Activated CD8-positive, alpha-beta T cell treated with anti-CD3 and anti-CD28 coated beads for 36 hours (primary cell): ENCODE measurements around the gene NUMA1. TPM values are rescaled to one million over a fixed set of nuclear protein-coding genes. Genes with fewer than 3 reads are reported as not detected.

ENCODE experiments used
- ATAC-seq: fragments of 200-7000 bp; cut with Tn5 transposase; one replicate; pipeline ENCODE4 v1.10.0; 2021; ENCODE audit warnings: mild to moderate bottlenecking, moderate library complexity
- CTCF ChIA-PET: fragments of 350-600 bp; sonication (Branson Sonifier 250); formaldehyde crosslinking; loops from one replicate; lab custom pipeline; 2021; ENCODE audit warnings: antibody characterized with exemption; lab: Charles Lee
- POLR2A ChIA-PET: fragments of 350-600 bp; sonication (Branson Sonifier 250); formaldehyde crosslinking; loops from one replicate; lab custom pipeline; 2021; ENCODE audit warnings: antibody characterized with exemption; lab: Charles Lee
- DNase-seq: peaks from one replicate; pipeline ENCODE4 v3.0.0-alpha.2; 2020
- H3K27ac Mint-ChIP-seq: one replicate; pipeline ENCODE4 v1.8.0; 2021; ENCODE audit warnings: mild to moderate bottlenecking, mixed read lengths
- H3K27me3 Mint-ChIP-seq: one replicate; pipeline ENCODE4 v1.8.0; 2021; ENCODE audit warnings: mixed read lengths
- H3K36me3 Mint-ChIP-seq: one replicate; pipeline ENCODE4 v1.8.0; 2021; ENCODE audit warnings: low read depth, mixed read lengths
- H3K4me1 Mint-ChIP-seq: one replicate; pipeline ENCODE4 v1.8.0; 2021; ENCODE audit warnings: low read depth, mixed read lengths
- H3K4me3 Mint-ChIP-seq: one replicate; pipeline ENCODE4 v1.8.0; 2021; ENCODE audit warnings: mild to moderate bottlenecking, moderate library complexity, mixed read lengths
- H3K9me3 Mint-ChIP-seq: one replicate; pipeline ENCODE4 v1.8.0; 2021; ENCODE audit warnings: mixed read lengths
- intact Hi-C: fragments of 100-400 bp; cut with micrococcal nuclease; formaldehyde crosslinking; loops from one replicate; pipeline ENCODE4 v1.10.0; 2022
- microRNA-seq: library from miRNA; unstranded; fragments of <30 nt; microRNA quantifications from one replicate; pipeline ENCODE4 v1.2.0, GENCODE V29; 2022; ENCODE audit warnings: borderline microRNAs expressed, borderline replicate concordance
- total RNA-seq, 2 experiments: library from RNA; stranded (reverse); gene quantifications; one replicate each; pipeline ENCODE4 v1.2.3, GENCODE V29; 2021
- TF ChIP-seq, protein P1 (sequence below): fragments of 200-600 bp; IDR thresholded peaks from one replicate; pipeline ENCODE4 v1.8.0; 2022; ENCODE audit warnings: antibody characterized with exemption, mild to moderate bottlenecking

Gene NUMA1
- total RNA-seq, 2 experiments from 2014 or later, result 165 to 169 TPM

DNA sequence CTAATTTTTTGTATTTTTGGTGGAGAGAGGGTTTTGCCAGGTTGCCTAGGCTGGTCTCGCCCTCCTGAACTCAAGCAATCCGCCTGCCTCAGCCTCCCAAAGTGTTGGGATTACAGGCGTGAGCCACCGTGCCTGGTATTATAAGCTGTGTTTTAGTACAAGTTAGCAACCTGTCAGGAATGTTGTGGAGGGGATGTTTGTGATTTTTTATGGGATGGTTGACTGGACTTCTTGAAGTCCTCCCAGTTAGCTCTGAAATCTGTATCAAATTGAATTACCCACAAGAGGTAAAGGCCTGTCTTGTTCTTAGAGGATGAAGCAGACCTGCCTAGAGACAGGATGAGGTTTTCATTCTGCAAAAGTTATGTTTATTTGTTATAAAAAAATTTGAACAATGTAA, 115.7 kb downstream of the NUMA1 start:
- Mint-ChIP-seq H3K27me3 (no peaks in the 10 kb centered on the region), H3K9me3 (no peaks in the 10 kb centered on the region), H3K4me1 (peaks cover 23% of the 10 kb centered on the region), H3K27ac (peak overlapping the region; percentile 52), H3K4me3 (no peak overlapping the region), H3K36me3 (peaks cover 33% of the 10 kb centered on the region)
- DNase-seq (no peak), ATAC-seq (no peak)
- intact Hi-C loops, result no loop called here
- TF ChIP-seq, protein P1, sequence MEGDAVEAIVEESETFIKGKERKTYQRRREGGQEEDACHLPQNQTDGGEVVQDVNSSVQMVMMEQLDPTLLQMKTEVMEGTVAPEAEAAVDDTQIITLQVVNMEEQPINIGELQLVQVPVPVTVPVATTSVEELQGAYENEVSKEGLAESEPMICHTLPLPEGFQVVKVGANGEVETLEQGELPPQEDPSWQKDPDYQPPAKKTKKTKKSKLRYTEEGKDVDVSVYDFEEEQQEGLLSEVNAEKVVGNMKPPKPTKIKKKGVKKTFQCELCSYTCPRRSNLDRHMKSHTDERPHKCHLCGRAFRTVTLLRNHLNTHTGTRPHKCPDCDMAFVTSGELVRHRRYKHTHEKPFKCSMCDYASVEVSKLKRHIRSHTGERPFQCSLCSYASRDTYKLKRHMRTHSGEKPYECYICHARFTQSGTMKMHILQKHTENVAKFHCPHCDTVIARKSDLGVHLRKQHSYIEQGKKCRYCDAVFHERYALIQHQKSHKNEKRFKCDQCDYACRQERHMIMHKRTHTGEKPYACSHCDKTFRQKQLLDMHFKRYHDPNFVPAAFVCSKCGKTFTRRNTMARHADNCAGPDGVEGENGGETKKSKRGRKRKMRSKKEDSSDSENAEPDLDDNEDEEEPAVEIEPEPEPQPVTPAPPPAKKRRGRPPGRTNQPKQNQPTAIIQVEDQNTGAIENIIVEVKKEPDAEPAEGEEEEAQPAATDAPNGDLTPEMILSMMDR, result no peak
- ChIA-PET POLR2A (interaction anchor here (0.7 to 0.9 kb wide), 2 partner anchors 35 to 36 kb away, joined by 3 read pairs; partner anchors contain the start of genes RNF121 and XNDC1N), CTCF (interaction anchor here (1.2 to 2.9 kb wide), 2 partner anchors 12 to 61 kb away, joined by 3 to 10 read pairs; no protein-coding TSS in a partner anchor)

DNA sequence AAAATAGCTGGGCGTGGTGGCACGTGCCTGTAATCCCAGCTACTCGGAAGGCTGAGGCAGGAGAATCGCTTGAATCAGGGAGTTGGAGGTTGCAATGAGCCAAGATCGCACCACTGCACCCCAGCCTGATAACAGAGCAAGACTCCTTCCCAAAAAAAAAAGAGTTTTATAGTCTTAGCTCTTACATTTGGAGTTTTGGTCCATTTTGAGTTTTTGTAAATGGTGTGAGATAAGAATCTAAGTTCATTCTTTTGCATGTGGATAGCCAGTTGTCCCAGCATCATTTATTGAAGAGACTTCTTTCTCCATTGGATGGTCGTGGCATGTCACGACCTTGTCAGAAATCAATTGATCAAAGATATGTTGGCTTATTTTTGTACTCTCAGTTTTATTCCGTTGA, 116.9 kb downstream of the NUMA1 start:
- ATAC-seq, result no peak
- Mint-ChIP-seq H3K27me3 (no peaks in the 10 kb centered on the region), H3K4me3 (no peak overlapping the region), H3K9me3 (no peaks in the 10 kb centered on the region), H3K27ac (peak overlapping the region; percentile 52), H3K4me1 (peaks cover 22% of the 10 kb centered on the region), H3K36me3 (peaks cover 34% of the 10 kb centered on the region)
- intact Hi-C loops, result no loop called here
- ChIA-PET CTCF (interaction anchor here (1.3 to 1.5 kb wide), 2 partner anchors 14 to 24 kb away, joined by 3 to 6 read pairs; no protein-coding TSS in a partner anchor), POLR2A (interaction anchor here (0.6 kb wide), 2 partner anchors 35 to 774 kb away, joined by 3 to 4 read pairs; partner anchors contain the start of gene XNDC1N)
- TF ChIP-seq, protein P1, result no peak
- DNase-seq, result no peak

DNA sequence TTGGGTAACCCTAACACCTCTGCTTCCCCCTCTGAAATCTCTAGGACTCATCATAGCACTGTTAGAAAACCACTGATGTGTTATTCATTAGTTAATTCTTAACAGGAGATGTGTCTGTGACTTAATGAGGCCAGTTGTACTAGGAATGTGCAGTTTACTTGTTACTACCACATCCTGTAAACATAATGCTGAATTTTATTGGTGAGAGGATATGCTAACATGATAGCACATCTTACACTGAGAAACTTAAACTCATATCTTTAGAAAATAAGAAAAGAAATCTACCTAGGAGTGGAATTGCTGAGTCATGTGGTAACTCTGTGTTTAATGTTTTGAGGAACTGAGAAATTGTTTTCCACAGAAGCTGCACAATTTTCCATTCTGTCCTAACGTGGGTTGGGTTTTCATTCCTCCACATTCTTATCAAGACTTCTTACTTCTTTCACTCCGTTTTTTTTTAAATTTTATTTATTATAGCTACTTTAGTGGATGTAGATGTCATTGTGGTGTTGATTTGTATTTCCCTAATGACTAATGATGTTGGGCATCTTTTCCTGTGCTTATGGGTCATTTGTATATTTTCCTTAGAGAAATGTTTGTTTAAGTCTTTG, 117.8 kb downstream of the NUMA1 start:
- ChIA-PET CTCF (interaction anchor here (1.3 to 1.5 kb wide), 2 partner anchors 15 to 25 kb away, joined by 3 to 6 read pairs; no protein-coding TSS in a partner anchor), POLR2A (no interaction called here)
- no peaks in the 10 kb centered on the region for H3K27me3 Mint-ChIP-seq
- intact Hi-C loops, result no loop called here
- no peak overlapping the region for H3K4me3 Mint-ChIP-seq
- H3K36me3 Mint-ChIP-seq, result peaks cover 31% of the 10 kb centered on the region
- H3K9me3 Mint-ChIP-seq, result no peaks in the 10 kb centered on the region
- peak overlapping the region; percentile 79 for H3K27ac Mint-ChIP-seq
- H3K4me1 Mint-ChIP-seq, result peaks cover 25% of the 10 kb centered on the region
- TF ChIP-seq, protein P1, result no peak
- DNase-seq, result no peak
- ATAC-seq, result peak; percentile 70

DNA sequence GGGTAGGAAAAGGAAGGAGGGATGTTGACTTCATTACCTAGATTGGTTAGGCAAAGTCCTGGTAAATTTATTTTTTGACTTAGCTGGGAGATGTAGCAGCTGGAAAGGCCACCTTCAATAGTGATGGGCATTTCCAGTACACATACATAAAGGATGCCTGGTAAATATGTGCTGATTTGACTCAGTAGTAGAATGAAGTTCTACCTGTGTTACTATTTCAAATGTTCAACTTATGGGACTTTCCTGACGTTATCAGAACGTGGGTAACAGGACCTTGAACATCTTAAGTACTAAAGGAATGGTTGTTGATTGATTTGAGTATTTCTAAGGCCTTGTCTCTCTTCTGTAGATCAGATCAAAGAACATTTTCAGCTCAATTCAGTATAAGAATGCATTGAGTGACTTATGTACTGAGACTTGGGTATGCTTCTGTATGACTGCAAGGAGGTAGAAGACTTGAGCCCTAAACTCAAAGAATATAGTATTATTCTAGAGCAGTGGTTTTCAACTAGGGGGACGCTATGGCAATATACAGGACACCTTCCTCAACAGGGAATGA, 124.4 kb downstream of the NUMA1 start:
- DNase-seq (no peak), ATAC-seq (no peak)
- TF ChIP-seq, protein P1, result no peak
- H3K4me3 Mint-ChIP-seq, result no peak overlapping the region
- H3K4me1 Mint-ChIP-seq, result peaks cover 18% of the 10 kb centered on the region
- H3K9me3 Mint-ChIP-seq, result no peaks in the 10 kb centered on the region
- ChIA-PET CTCF (interaction anchor here (1.2 to 3.2 kb wide), 2 partner anchors 22 to 188 kb away, joined by 3 to 13 read pairs; no protein-coding TSS in a partner anchor), POLR2A (interaction anchor here (0.8 kb wide), 1 partner anchor 28 kb away, joined by 3 read pairs; the partner anchor contains the start of gene XNDC1N)
- no peaks in the 10 kb centered on the region for H3K27me3 Mint-ChIP-seq
- intact Hi-C loops, result no loop called here
- H3K36me3 Mint-ChIP-seq, result peaks cover 12% of the 10 kb centered on the region
- H3K27ac Mint-ChIP-seq, result no peak overlapping the region

Small RNAs within 50 kb of the gene (microRNA-seq; reads per million reads assigned to microRNA genes)
- gene MIR3165, result 1.2 reads per million

Other genes with a start within 250 kb of the NUMA1 start
- not detected for gene DEFB108B, start 247.3 kb downstream of the NUMA1 start, total RNA-seq
- gene DEFB131B, start 202.1 kb downstream of the NUMA1 start, total RNA-seq, result not detected
- 10 to 100 TPM; 15.8 to 16.0 TPM for gene XNDC1N, start 151.9 kb downstream of the NUMA1 start, total RNA-seq
- 10 to 100 TPM; 23.7 to 28.1 TPM for gene RNF121, start 151.5 kb downstream of the NUMA1 start, total RNA-seq
- gene IL18BP, start 81.6 kb downstream of the NUMA1 start, total RNA-seq, result 1 to 10 TPM; 7.8 to 8.2 TPM
- gene LRRC51, start 308 bp upstream of the NUMA1 start, total RNA-seq, result 1 to 10 TPM; 7.0 to 7.7 TPM
- 10 to 100 TPM; 50.3 to 52.4 TPM for gene LAMTOR1, start 22.8 kb upstream of the NUMA1 start, total RNA-seq
- gene TOMT, start 25.4 kb upstream of the NUMA1 start, total RNA-seq, result not detected
- gene ANAPC15, start 32.2 kb upstream of the NUMA1 start, total RNA-seq, result 10 to 100 TPM; 66.0 to 67.4 TPM
- gene FOLR3, start 55.2 kb upstream of the NUMA1 start, total RNA-seq, result not detected
- not detected for gene FOLR1, start 111.6 kb upstream of the NUMA1 start, total RNA-seq
- gene FOLR2, start 136.3 kb upstream of the NUMA1 start, total RNA-seq, result not detected
- gene INPPL1, start 144.2 kb upstream of the NUMA1 start, total RNA-seq, result 10 to 100 TPM; 75.9 to 78.4 TPM
- not detected for gene PHOX2A, start 163.6 kb upstream of the NUMA1 start, total RNA-seq